Naive thymus-derived CD8-positive, alpha-beta T cell (primary cell): ENCODE results near the gene RABGAP1. TPM values are rescaled to one million over a fixed set of nuclear protein-coding genes. Genes with fewer than 3 reads are reported as not detected.
A peak's percentile ranks its signal among the peaks of the same experiment; 100 is the strongest.

Experiments
- ATAC-seq, 2 donors: fragments of 150-1000 bp; cut with Tn5 transposase in 1 of 2; sonication (Bioruptor Pico), chemical (Tn5 transposase) in 1 of 2; 1 replicate in 1 of 2; 2 replicates in 1 of 2; pipeline ENCODE4 v1.10.0; 2021; ENCODE audit warnings: mild to moderate bottlenecking in 2 of 2, moderate library complexity in 2 of 2
- POLR2A ChIA-PET: fragments of 350-600 bp; sonication (Branson Sonifier 250); formaldehyde crosslinking; loops from one replicate; lab custom pipeline; 2021; ENCODE audit warnings: antibody characterized with exemption; lab: Charles Lee
- DNase-seq, 10 donors: peaks; one replicate each; pipeline versions ENCODE4 v3.0.0 to v3.0.0-alpha.2; 2020 to 2022
- H3K27ac Mint-ChIP-seq, 10 donors: one replicate each; pipeline ENCODE4 v1.8.0; 2020 to 2022; ENCODE audit warnings: mild to moderate bottlenecking in 10 of 10, mixed read lengths in 10 of 10, moderate library complexity in 4 of 10, inconsistent platforms in 1 of 10
- H3K27me3 Mint-ChIP-seq, 5 donors: one replicate each; pipeline ENCODE4 v1.8.0; 2021 to 2022; ENCODE audit warnings: mixed read lengths in 5 of 5
- H3K36me3 Mint-ChIP-seq, 3 donors: one replicate each; pipeline ENCODE4 v1.8.0; 2020 to 2022; ENCODE audit warnings: mixed read lengths in 3 of 3, mild to moderate bottlenecking in 2 of 3, inconsistent platforms in 1 of 3
- H3K4me1 Mint-ChIP-seq, 4 donors: one replicate each; pipeline ENCODE4 v1.8.0; 2021 to 2022; ENCODE audit warnings: mixed read lengths in 4 of 4
- H3K4me3 Mint-ChIP-seq, 10 donors: one replicate each; pipeline ENCODE4 v1.8.0; 2020 to 2022; ENCODE audit warnings: mild to moderate bottlenecking in 10 of 10, mixed read lengths in 10 of 10, moderate library complexity in 6 of 10, inconsistent platforms in 1 of 10
- H3K9me3 Mint-ChIP-seq, 9 donors: one replicate each; pipeline ENCODE4 v1.8.0; 2020 to 2022; ENCODE audit warnings: mixed read lengths in 9 of 9, mild to moderate bottlenecking in 3 of 9, inconsistent platforms in 1 of 9, moderate library complexity in 1 of 9
- polyA plus RNA-seq, 3 donors: library from polyadenylated mRNA; unstranded; fragments of 300-500 nt; fragmentation: Illumina TruSeq; gene quantifications; one replicate each; pipeline ENCODE4 v1.2.3, GENCODE V29; 2021
- total RNA-seq, 8 experiments: library from RNA in 2 of 8; stranded (reverse) in 2 of 8; gene quantifications; one replicate each; pipeline ENCODE4 v1.2.3 and lab custom pipeline; 2021 to 2026

The RABGAP1 gene
- total and polyA plus RNA-seq, 5 experiments from 2014 or later = 21.9 to 43.5 (median 26.6) TPM

- peak overlapping the region in 1 of 10 donors; percentile 35 for H3K27ac Mint-ChIP-seq
- no peaks in the 10 kb centered on the region for H3K27me3 Mint-ChIP-seq
- ATAC-seq (peak; percentile 54 to 80), DNase-seq (peak in 6 of 10 donors; percentile 4 to 30 (median 14))
- H3K4me3 Mint-ChIP-seq = no peak overlapping the region
- H3K4me1 Mint-ChIP-seq = peaks cover 0 to 7% (median 0%) of the 10 kb centered on the region in 4 donors
- POLR2A ChIA-PET = interaction anchor here (0.7 kb wide), 1 partner anchor 278 kb away, joined by 4 read pairs; no protein-coding TSS in a partner anchor
- H3K36me3 Mint-ChIP-seq = peaks cover 0 to 46% (median 0%) of the 10 kb centered on the region in 3 donors
- H3K9me3 Mint-ChIP-seq = no peaks in the 10 kb centered on the region
These were observed 50.6 kb downstream of the RABGAP1 start for GRCh38 chr9:122991370-122991830.

- Mint-ChIP-seq H3K4me3 (no peak overlapping the region), H3K27me3 (no peaks in the 10 kb centered on the region), H3K9me3 (no peaks in the 10 kb centered on the region), H3K36me3 (peaks cover 6 to 69% (median 17%) of the 10 kb centered on the region in 3 donors), H3K4me1 (peaks cover 0 to 2% (median under 1%) of the 10 kb centered on the region in 4 donors), H3K27ac (no peak overlapping the region)
- no peak for ATAC-seq
- DNase-seq = no peak
- POLR2A ChIA-PET = no interaction called here
These were observed 55.8 kb downstream of the RABGAP1 start for GRCh38 chr9:122996586-122996985.

GRCh38 chr9:122998448-122998847 is 57.6 kb downstream of the RABGAP1 start:
- no peak overlapping the region for H3K4me3 Mint-ChIP-seq

GRCh38 chr9:123000371-123001068 is 59.7 kb downstream of the RABGAP1 start:
- POLR2A ChIA-PET = no interaction called here
- no peak overlapping the region for H3K4me3 Mint-ChIP-seq

More at GRCh38 chr9:122998448-122998847, 57.6 kb downstream of the RABGAP1 start:
- DNase-seq = no peak
- no peak for ATAC-seq
- Mint-ChIP-seq H3K9me3 (no peaks in the 10 kb centered on the region), H3K27me3 (no peaks in the 10 kb centered on the region), H3K27ac (no peak overlapping the region), H3K4me1 (peaks cover 0 to 1% (median 0%) of the 10 kb centered on the region in 4 donors), H3K36me3 (peaks cover 6 to 78% (median 17%) of the 10 kb centered on the region in 3 donors)
- POLR2A ChIA-PET = no interaction called here

GRCh38 chr9:123002754-123003153 is 61.9 kb downstream of the RABGAP1 start:
- ATAC-seq (no peak), DNase-seq (no peak)
- Mint-ChIP-seq H3K36me3 (peaks cover 6 to 76% (median 12%) of the 10 kb centered on the region in 3 donors), H3K4me1 (peaks cover 0 to 1% (median 0%) of the 10 kb centered on the region in 4 donors), H3K27ac (peak overlapping the region in 2 of 10 donors; percentile 46 to 49), H3K9me3 (no peaks in the 10 kb centered on the region), H3K4me3 (no peak overlapping the region), H3K27me3 (no peaks in the 10 kb centered on the region)
- POLR2A ChIA-PET = interaction anchor here (0.7 kb wide), 1 partner anchor 14 kb away, joined by 3 read pairs; no protein-coding TSS in a partner anchor

More at GRCh38 chr9:123000371-123001068, 59.7 kb downstream of the RABGAP1 start:
- no peak for ATAC-seq
- no peak for DNase-seq
- H3K36me3 Mint-ChIP-seq = peaks cover 6 to 82% (median 19%) of the 10 kb centered on the region in 3 donors
- H3K27ac Mint-ChIP-seq = peak overlapping the region in 2 of 10 donors; percentile 5 to 53
- H3K9me3 Mint-ChIP-seq = no peaks in the 10 kb centered on the region
- H3K27me3 Mint-ChIP-seq = no peaks in the 10 kb centered on the region
- peaks cover 0 to 1% (median 0%) of the 10 kb centered on the region in 4 donors for H3K4me1 Mint-ChIP-seq

- no peaks in the 10 kb centered on the region for H3K9me3 Mint-ChIP-seq
- peaks cover 6 to 74% (median 12%) of the 10 kb centered on the region in 3 donors for H3K36me3 Mint-ChIP-seq
- no peaks in the 10 kb centered on the region for H3K27me3 Mint-ChIP-seq
- DNase-seq (no peak), ATAC-seq (no peak)
- POLR2A ChIA-PET = no interaction called here
- H3K27ac Mint-ChIP-seq = no peak overlapping the region
- peaks cover 0 to 1% (median 0%) of the 10 kb centered on the region in 4 donors for H3K4me1 Mint-ChIP-seq
- no peak overlapping the region for H3K4me3 Mint-ChIP-seq
These were observed 62.6 kb downstream of the RABGAP1 start for GRCh38 chr9:123003466-123003865.

GRCh38 chr9:123005964-123006363 is 65.1 kb downstream of the RABGAP1 start:
- Mint-ChIP-seq H3K27me3 (no peaks in the 10 kb centered on the region), H3K4me1 (no peaks in the 10 kb centered on the region), H3K27ac (no peak overlapping the region), H3K4me3 (no peak overlapping the region), H3K36me3 (peaks cover 0 to 62% (median 8%) of the 10 kb centered on the region in 3 donors), H3K9me3 (no peaks in the 10 kb centered on the region)
- ATAC-seq = no peak
- POLR2A ChIA-PET = no interaction called here
- no peak for DNase-seq

GRCh38 chr9:123007269-123007668 is 66.4 kb downstream of the RABGAP1 start:
- Mint-ChIP-seq H3K4me3 (no peak overlapping the region), H3K27me3 (no peaks in the 10 kb centered on the region), H3K4me1 (no peaks in the 10 kb centered on the region), H3K27ac (no peak overlapping the region), H3K9me3 (no peaks in the 10 kb centered on the region), H3K36me3 (peaks cover 0 to 66% (median 21%) of the 10 kb centered on the region in 3 donors)
- DNase-seq (no peak), ATAC-seq (no peak)
- POLR2A ChIA-PET = no interaction called here

GRCh38 chr9:123008909-123009308 is 68.1 kb downstream of the RABGAP1 start:
- POLR2A ChIA-PET = no interaction called here
- Mint-ChIP-seq H3K36me3 (peaks cover 4 to 71% (median 37%) of the 10 kb centered on the region in 3 donors), H3K27me3 (no peaks in the 10 kb centered on the region), H3K4me3 (no peak overlapping the region), H3K27ac (no peak overlapping the region), H3K4me1 (no peaks in the 10 kb centered on the region), H3K9me3 (no peaks in the 10 kb centered on the region)
- ATAC-seq (no peak), DNase-seq (no peak)

- ATAC-seq = no peak
- POLR2A ChIA-PET = no interaction called here
- H3K4me1 Mint-ChIP-seq = no peaks in the 10 kb centered on the region
- no peaks in the 10 kb centered on the region for H3K9me3 Mint-ChIP-seq
- H3K27me3 Mint-ChIP-seq = no peaks in the 10 kb centered on the region
- H3K4me3 Mint-ChIP-seq = no peak overlapping the region
- no peak for DNase-seq
- no peak overlapping the region for H3K27ac Mint-ChIP-seq
- peaks cover 4 to 76% (median 48%) of the 10 kb centered on the region in 3 donors for H3K36me3 Mint-ChIP-seq
These were observed 70.6 kb downstream of the RABGAP1 start for GRCh38 chr9:123011380-123011779.

- H3K4me3 Mint-ChIP-seq = no peak overlapping the region
- no peaks in the 10 kb centered on the region for H3K4me1 Mint-ChIP-seq
- H3K9me3 Mint-ChIP-seq = no peaks in the 10 kb centered on the region
- peaks cover 4 to 76% (median 48%) of the 10 kb centered on the region in 3 donors for H3K36me3 Mint-ChIP-seq
- POLR2A ChIA-PET = no interaction called here
- H3K27me3 Mint-ChIP-seq = no peaks in the 10 kb centered on the region
- no peak for DNase-seq
- no peak for ATAC-seq
- peak overlapping the region in 1 of 10 donors; percentile 8 for H3K27ac Mint-ChIP-seq
These were observed 71.2 kb downstream of the RABGAP1 start for GRCh38 chr9:123011878-123012528.

GRCh38 chr9:123016631-123017030 is 75.8 kb downstream of the RABGAP1 start:
- Mint-ChIP-seq H3K36me3 (peaks cover 4 to 84% (median 44%) of the 10 kb centered on the region in 3 donors), H3K4me3 (no peak overlapping the region)

GRCh38 chr9:123020796-123021195 is 80.0 kb downstream of the RABGAP1 start:
- no peak overlapping the region for H3K27ac Mint-ChIP-seq
- DNase-seq (no peak), ATAC-seq (no peak)
- no peaks in the 10 kb centered on the region for H3K27me3 Mint-ChIP-seq
- H3K4me1 Mint-ChIP-seq = peaks cover 0 to 2% (median 0%) of the 10 kb centered on the region in 4 donors
- peaks cover 0 to 80% (median 20%) of the 10 kb centered on the region in 3 donors for H3K36me3 Mint-ChIP-seq
- POLR2A ChIA-PET = interaction anchor here (0.6 kb wide), 1 partner anchor 68 kb away, joined by 3 read pairs; no protein-coding TSS in a partner anchor
- no peaks in the 10 kb centered on the region for H3K9me3 Mint-ChIP-seq
- no peak overlapping the region for H3K4me3 Mint-ChIP-seq

More at GRCh38 chr9:123016631-123017030, 75.8 kb downstream of the RABGAP1 start:
- POLR2A ChIA-PET = no interaction called here
- DNase-seq (no peak), ATAC-seq (no peak)
- H3K27me3 Mint-ChIP-seq = no peaks in the 10 kb centered on the region
- H3K9me3 Mint-ChIP-seq = no peaks in the 10 kb centered on the region
- H3K27ac Mint-ChIP-seq = no peak overlapping the region
- peaks cover 0 to under 1% (median 0%) of the 10 kb centered on the region in 4 donors for H3K4me1 Mint-ChIP-seq
